ENCODE results near the gene SF1. TPM values are rescaled to one million over a fixed set of nuclear protein-coding genes. Genes with fewer than 3 reads are reported as not detected.

Gene SF1
- total RNA-seq, 1 donor from 2014 or later = 140 TPM

DNA sequence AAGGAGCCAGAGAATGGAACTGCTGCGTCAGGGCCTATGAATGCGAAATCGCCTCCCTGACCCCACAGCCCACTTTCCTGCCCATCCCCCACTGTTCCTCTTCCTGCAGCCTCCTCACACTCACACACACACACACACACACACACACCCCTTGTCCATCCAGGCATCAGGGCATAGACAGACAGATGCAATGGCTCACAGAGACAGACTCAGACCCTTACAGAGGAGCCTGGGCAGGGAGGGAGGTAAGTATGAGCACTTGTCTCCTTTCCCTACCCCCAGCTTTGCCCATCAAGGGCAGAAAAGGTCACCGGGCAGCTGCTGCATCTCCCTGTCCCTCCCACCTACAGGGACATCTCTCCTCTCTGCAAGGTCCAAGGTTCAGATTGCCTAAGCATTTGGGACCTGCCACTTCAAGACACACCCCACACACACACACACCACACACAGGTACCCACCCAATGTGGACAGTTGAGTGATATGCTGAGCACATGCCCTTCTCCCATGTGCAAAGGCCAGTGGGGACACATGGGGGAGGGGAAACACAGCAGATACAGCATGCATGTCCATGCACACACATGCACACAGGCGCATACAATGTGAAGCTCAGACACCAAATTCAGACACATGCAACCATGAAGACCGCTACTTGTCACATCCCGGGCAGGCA lies 53.3 kb downstream of the SF1 start:
- Histone ChIP-seq H2AFZ (replicated peaks) (no peak overlapping the region), H3K36me3 (no peaks in the 10 kb centered on the region), H3K9me3 (ENCODE audit: low read depth) (no peaks in the 10 kb centered on the region), H4K20me1 (ENCODE audit: low read depth) (no peaks in the 10 kb centered on the region), H3K4me3 (no peak overlapping the region), H3K27ac (no peak overlapping the region), H3K79me2 (ENCODE audit: low read depth) (no peaks in the 10 kb centered on the region), H3K4me2 (peak overlapping the region; percentile 40), H3F3A (ENCODE audit: low read depth) (peaks cover 5% of the 10 kb centered on the region), H3K27me3 (peaks cover 34% of the 10 kb centered on the region), H3K9ac (no peak overlapping the region), H3K4me1 (peaks cover 20% of the 10 kb centered on the region)
- Mint-ChIP-seq H3K4me1 (peaks cover 51% of the 10 kb centered on the region), H3K36me3 (no peaks in the 10 kb centered on the region), H3K4me3 (peak overlapping the region; percentile 78), H3K27me3 (ENCODE audit: insufficient read depth, low read depth) (peaks cover 28% of the 10 kb centered on the region), H3K27ac (peak overlapping the region; percentile 43), H3K9me3 (no peaks in the 10 kb centered on the region)
- DNase-seq (ENCODE audit: low spot score) = no peak
- TF ChIP-seq, protein P1, sequence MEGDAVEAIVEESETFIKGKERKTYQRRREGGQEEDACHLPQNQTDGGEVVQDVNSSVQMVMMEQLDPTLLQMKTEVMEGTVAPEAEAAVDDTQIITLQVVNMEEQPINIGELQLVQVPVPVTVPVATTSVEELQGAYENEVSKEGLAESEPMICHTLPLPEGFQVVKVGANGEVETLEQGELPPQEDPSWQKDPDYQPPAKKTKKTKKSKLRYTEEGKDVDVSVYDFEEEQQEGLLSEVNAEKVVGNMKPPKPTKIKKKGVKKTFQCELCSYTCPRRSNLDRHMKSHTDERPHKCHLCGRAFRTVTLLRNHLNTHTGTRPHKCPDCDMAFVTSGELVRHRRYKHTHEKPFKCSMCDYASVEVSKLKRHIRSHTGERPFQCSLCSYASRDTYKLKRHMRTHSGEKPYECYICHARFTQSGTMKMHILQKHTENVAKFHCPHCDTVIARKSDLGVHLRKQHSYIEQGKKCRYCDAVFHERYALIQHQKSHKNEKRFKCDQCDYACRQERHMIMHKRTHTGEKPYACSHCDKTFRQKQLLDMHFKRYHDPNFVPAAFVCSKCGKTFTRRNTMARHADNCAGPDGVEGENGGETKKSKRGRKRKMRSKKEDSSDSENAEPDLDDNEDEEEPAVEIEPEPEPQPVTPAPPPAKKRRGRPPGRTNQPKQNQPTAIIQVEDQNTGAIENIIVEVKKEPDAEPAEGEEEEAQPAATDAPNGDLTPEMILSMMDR (IDR thresholded peaks at IDR 0.05) = no peak
- TF ChIP-seq EZH2 (IDR thresholded peaks at IDR 0.05) (no peak), EZH2phosphoT487 (IDR thresholded peaks at IDR 0.05) (no peak)

DNA sequence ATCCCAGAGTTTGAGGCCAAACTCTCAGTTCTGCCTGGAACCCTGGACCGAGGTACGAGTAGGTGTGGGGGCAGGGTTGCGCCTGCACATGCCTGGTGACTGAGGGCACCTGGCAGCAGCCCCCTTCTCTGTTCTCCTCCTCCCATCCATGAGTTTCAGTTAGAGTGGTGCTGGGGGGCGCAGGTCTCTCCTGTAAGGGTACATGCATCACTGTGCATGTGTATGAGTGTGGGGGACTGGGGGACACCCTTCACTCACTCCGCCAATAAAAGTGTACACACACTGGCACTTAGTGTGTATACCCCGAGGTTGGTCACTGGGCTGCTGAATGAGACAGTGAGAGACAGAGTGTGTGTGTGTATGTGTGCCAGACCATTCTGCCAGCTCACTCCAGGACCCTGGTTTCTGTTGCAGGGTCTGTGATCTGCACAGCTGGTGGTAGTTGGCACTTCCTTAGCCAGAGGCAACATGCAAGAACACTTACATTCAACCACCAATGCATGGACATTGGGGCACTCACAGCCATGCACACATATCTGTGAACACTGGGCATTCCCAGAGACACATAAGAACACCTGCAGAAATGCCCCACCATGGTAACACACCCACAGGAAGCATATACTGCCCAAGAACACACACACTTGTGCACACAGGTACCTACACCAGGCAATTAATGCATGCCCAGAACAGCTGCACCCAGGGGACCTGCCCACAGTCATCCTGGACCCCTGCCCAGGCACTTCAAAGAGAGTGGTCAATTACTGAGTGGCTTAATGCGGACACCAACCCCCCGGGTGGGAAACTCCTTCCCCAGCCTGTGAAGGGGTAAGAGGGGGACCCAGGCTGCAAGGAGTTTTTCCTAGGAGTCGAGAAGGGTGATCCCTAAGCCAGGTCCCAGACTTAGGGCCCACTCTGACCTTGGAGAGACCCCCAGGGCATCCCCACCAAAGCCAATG lies 54.2 kb downstream of the SF1 start:
- Histone ChIP-seq H3K4me2 (no peak overlapping the region), H3K36me3 (no peaks in the 10 kb centered on the region), H3K27ac (no peak overlapping the region), H3K4me3 (no peak overlapping the region), H3K27me3 (peaks cover 41% of the 10 kb centered on the region), H2AFZ (replicated peaks) (peak overlapping the region; percentile 99), H4K20me1 (ENCODE audit: low read depth) (no peaks in the 10 kb centered on the region), H3K9me3 (ENCODE audit: low read depth) (no peaks in the 10 kb centered on the region), H3K79me2 (ENCODE audit: low read depth) (no peaks in the 10 kb centered on the region), H3K4me1 (peaks cover 17% of the 10 kb centered on the region), H3F3A (ENCODE audit: low read depth) (no peaks in the 10 kb centered on the region), H3K9ac (no peak overlapping the region)
- H3K4me1 Mint-ChIP-seq = peaks cover 47% of the 10 kb centered on the region
- H3K36me3 Mint-ChIP-seq = no peaks in the 10 kb centered on the region
- H3K27ac Mint-ChIP-seq = peak overlapping the region; percentile 57
- no peak for DNase-seq (ENCODE audit: low spot score)
- H3K27me3 Mint-ChIP-seq (ENCODE audit: insufficient read depth, low read depth) = peaks cover 26% of the 10 kb centered on the region
- TF ChIP-seq, protein P1 (IDR thresholded peaks at IDR 0.05) = no peak
- no peak for TF ChIP-seq EZH2phosphoT487 (IDR thresholded peaks at IDR 0.05)
- no peak for TF ChIP-seq EZH2 (IDR thresholded peaks at IDR 0.05)
- H3K4me3 Mint-ChIP-seq = peak overlapping the region; percentile 78
- H3K9me3 Mint-ChIP-seq = no peaks in the 10 kb centered on the region

DNA sequence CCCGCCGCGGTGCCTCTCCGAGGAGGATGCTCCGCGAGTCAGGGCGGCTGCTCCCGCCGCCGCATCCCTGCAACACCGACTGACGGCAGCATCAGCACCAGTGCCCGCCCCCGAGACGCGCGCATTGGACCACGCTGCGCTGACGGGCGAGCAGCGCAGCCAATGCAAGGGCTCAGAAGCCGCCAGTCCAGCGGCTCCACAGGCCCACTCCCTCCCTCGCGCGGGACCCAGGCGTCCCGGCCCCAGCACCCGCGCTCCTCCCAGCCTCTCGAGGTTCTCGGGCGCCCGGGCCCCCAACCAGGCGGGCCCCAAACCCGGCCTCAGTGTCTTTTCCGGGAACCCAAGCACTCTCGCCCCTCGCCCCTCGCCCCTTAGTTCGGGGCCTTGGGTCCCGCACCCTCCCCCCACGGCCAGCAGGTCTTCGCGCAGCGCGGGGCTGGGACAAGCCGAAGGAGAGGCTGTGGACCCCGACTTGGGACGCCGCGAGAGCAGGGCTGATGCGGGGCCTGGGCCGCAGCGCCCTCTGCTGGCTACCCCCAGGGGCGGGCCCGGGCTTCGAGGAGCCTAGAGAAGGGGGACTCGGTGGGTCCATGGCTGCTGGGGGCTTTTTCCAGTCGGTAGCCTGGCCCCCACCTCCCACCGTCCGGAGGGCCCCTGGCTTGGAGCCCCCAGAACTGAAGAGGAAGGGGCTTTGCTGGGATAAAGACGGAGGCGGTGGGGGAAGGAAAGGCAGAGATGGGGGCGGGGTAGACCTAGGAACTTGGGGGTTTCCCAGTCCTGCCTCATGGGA lies 55.0 kb downstream of the SF1 start, which contains the start of gene NRXN2:
TSS of gene NRXN2 (minus strand) at position 81 of the 790 bp plus-strand sequence. CDS start 9,498 bp downstream, outside the sequence.
- peak within 1 kb of the TSS; percentile 99 for H3K4me3 ChIP-seq
- H3K9ac ChIP-seq = no peak within 1 kb of the TSS
- Mint-ChIP-seq H3K27ac (peak within 1 kb of the TSS; percentile 57), H3K4me1 (peaks cover 44% of the 10 kb centered on the region), H3K4me3 (peak within 1 kb of the TSS; percentile 85), H3K36me3 (no peaks in the 10 kb centered on the region), H3K27me3 (ENCODE audit: insufficient read depth, low read depth) (peaks cover 29% of the 10 kb centered on the region), H3K9me3 (no peaks in the 10 kb centered on the region)
- no peaks in the 10 kb centered on the region for H3F3A ChIP-seq (ENCODE audit: low read depth)
- H3K4me2 ChIP-seq = peak within 1 kb of the TSS; percentile 100
- no peaks in the 10 kb centered on the region for H3K36me3 ChIP-seq
- H3K79me2 ChIP-seq (ENCODE audit: low read depth) = no peaks in the 10 kb centered on the region
- H3K27me3 ChIP-seq = peaks cover 49% of the 10 kb centered on the region
- H4K20me1 ChIP-seq (ENCODE audit: low read depth) = no peaks in the 10 kb centered on the region
- H2AFZ ChIP-seq (replicated peaks) = peak within 1 kb of the TSS; percentile 99
- no peaks in the 10 kb centered on the region for H3K9me3 ChIP-seq (ENCODE audit: low read depth)
- no peak within 1 kb of the TSS for H3K27ac ChIP-seq
- peak; percentile 94 for DNase-seq (ENCODE audit: low spot score)
- TF ChIP-seq, protein P1 (IDR thresholded peaks at IDR 0.05) = peak; percentile 99
- TF ChIP-seq EZH2 (IDR thresholded peaks at IDR 0.05) = no peak
- peaks cover 17% of the 10 kb centered on the region for H3K4me1 ChIP-seq

All from neural progenitor cell (in vitro differentiated cells).